WTC11 (cell line): ENCODE results near the gene PRKCB. TPM values are rescaled to one million over a fixed set of nuclear protein-coding genes. Genes with fewer than 3 reads are reported as not detected.

Source experiments
- ATAC-seq: fragments of 200-7000 bp; cut with Tn5 transposase; 2 replicates; pipeline ENCODE4 v1.10.0; 2021; ENCODE audit warnings: mild to moderate bottlenecking, moderate library complexity
- CTCF ChIA-PET: fragments of 300-600 bp; sonication (Branson Sonifier 250); formaldehyde crosslinking; loops from one replicate; lab custom pipeline; 2021; ENCODE audit warnings: antibody characterized with exemption; lab: Charles Lee
- POLR2A ChIA-PET: fragments of 350-600 bp; sonication (Branson Sonifier 250); formaldehyde crosslinking; loops from one replicate; lab custom pipeline; 2021; ENCODE audit warnings: antibody characterized with exemption; lab: Charles Lee
- DNase-seq: peaks from one replicate; pipeline ENCODE4 v3.0.0; 2021; ENCODE audit warnings: low spot score
- H3K27ac Mint-ChIP-seq: 2 replicates; pipeline ENCODE4 v1.8.0; 2021; ENCODE audit warnings: mixed read lengths
- H3K27me3 Mint-ChIP-seq: 2 replicates; pipeline ENCODE4 v1.8.0; 2021; ENCODE audit warnings: low read depth, mild to moderate bottlenecking, moderate library complexity, mixed read lengths
- H3K36me3 Mint-ChIP-seq: 2 replicates; pipeline ENCODE4 v1.8.0; 2021; ENCODE audit warnings: mixed read lengths
- H3K4me1 Mint-ChIP-seq: 2 replicates; pipeline ENCODE4 v1.8.0; 2022; ENCODE audit warnings: mixed read lengths
- H3K4me3 Mint-ChIP-seq: 2 replicates; pipeline ENCODE4 v1.8.0; 2021; ENCODE audit warnings: mild to moderate bottlenecking, moderate library complexity, mixed read lengths
- H3K9me3 Mint-ChIP-seq: 2 replicates; pipeline ENCODE4 v1.8.0; 2021; ENCODE audit warnings: mixed read lengths
- ATF1 ChIP-seq: sonication (generic); formaldehyde crosslinking; IDR thresholded peaks from 2 replicates; pipeline ENCODE4 v1.8.1; 2023; ENCODE audit warnings: mild to moderate bottlenecking, moderate library complexity, missing genetic modification reagents
- ATF6 ChIP-seq: sonication (generic); formaldehyde crosslinking; IDR thresholded peaks from 2 replicates; pipeline ENCODE4 v1.8.1; 2023; ENCODE audit warnings: mild to moderate bottlenecking, missing genetic modification reagents
- E2F5 ChIP-seq: sonication (generic); formaldehyde crosslinking; IDR thresholded peaks from 2 replicates; pipeline ENCODE4 v1.8.1; 2022; ENCODE audit warnings: mild to moderate bottlenecking, moderate library complexity, missing genetic modification reagents
- ESRRA ChIP-seq: sonication (generic); formaldehyde crosslinking; IDR thresholded peaks from 2 replicates; pipeline ENCODE4 v1.8.1; 2022; ENCODE audit warnings: mild to moderate bottlenecking, missing genetic modification reagents, borderline replicate concordance
- GABPB1 ChIP-seq: sonication (generic); formaldehyde crosslinking; IDR thresholded peaks from 2 replicates; pipeline ENCODE4 v1.8.1; 2023; ENCODE audit warnings: mild to moderate bottlenecking, missing genetic modification reagents
- GRHL2 ChIP-seq: fragments of 250-450 bp; sonication (Bioruptor Pico); IDR thresholded peaks from 2 replicates; pipeline ENCODE4 v1.8.0; 2022; ENCODE audit warnings: mild to moderate bottlenecking, moderate library complexity; ENCODE audit not compliant: insufficient replicate concordance, severe bottlenecking
- HMGA2 ChIP-seq: fragments of 250-450 bp; sonication (Bioruptor Pico); IDR thresholded peaks from 2 replicates; pipeline ENCODE4 v1.4.0; 2021; ENCODE audit warnings: mild to moderate bottlenecking, moderate library complexity
- HMGXB4 ChIP-seq: sonication (generic); formaldehyde crosslinking; IDR thresholded peaks from 2 replicates; pipeline ENCODE4 v1.8.1; 2023; ENCODE audit warnings: mild to moderate bottlenecking, moderate library complexity, missing genetic modification reagents
- MLX ChIP-seq: sonication (generic); formaldehyde crosslinking; IDR thresholded peaks from 2 replicates; pipeline ENCODE4 v1.8.1; 2023; ENCODE audit warnings: mild to moderate bottlenecking, missing genetic modification reagents, moderate library complexity
- OVOL2 ChIP-seq: fragments of 250-450 bp; sonication (Bioruptor Pico); IDR thresholded peaks from 2 replicates; pipeline ENCODE4 v1.9.0; 2021; ENCODE audit warnings: mild to moderate bottlenecking, borderline replicate concordance
- RORB ChIP-seq: fragments of 250-450 bp; sonication (Bioruptor Pico); IDR thresholded peaks from 2 replicates; pipeline ENCODE4 v1.9.0; 2021; ENCODE audit warnings: mild to moderate bottlenecking
- SMAD4 ChIP-seq: sonication (generic); formaldehyde crosslinking; IDR thresholded peaks from 2 replicates; pipeline ENCODE4 v1.8.0; 2022; ENCODE audit warnings: mild to moderate bottlenecking, missing genetic modification reagents
- SOX15 ChIP-seq: fragments of 250-450 bp; sonication (Bioruptor Pico); IDR thresholded peaks from 2 replicates; pipeline ENCODE4 v1.9.0; 2021; ENCODE audit warnings: mild to moderate bottlenecking
- TP53 ChIP-seq: sonication (generic); formaldehyde crosslinking; IDR thresholded peaks from 2 replicates; pipeline ENCODE4 v1.8.1; 2023; ENCODE audit warnings: mild to moderate bottlenecking, missing genetic modification reagents
- ZBTB21 ChIP-seq: sonication (generic); formaldehyde crosslinking; IDR thresholded peaks from 2 replicates; pipeline ENCODE4 v1.8.1; 2023; ENCODE audit warnings: mild to moderate bottlenecking, missing genetic modification reagents, borderline replicate concordance
- ZBTB43 ChIP-seq: sonication (generic); formaldehyde crosslinking; IDR thresholded peaks from 2 replicates; pipeline ENCODE4 v1.8.1; 2023; ENCODE audit warnings: mild to moderate bottlenecking, missing genetic modification reagents
- ZNF219 ChIP-seq: sonication (generic); formaldehyde crosslinking; IDR thresholded peaks from 2 replicates; pipeline ENCODE4 v1.8.0; 2023; ENCODE audit warnings: missing genetic modification reagents, mild to moderate bottlenecking, borderline replicate concordance
- ZNF232 ChIP-seq: sonication (generic); formaldehyde crosslinking; IDR thresholded peaks from 2 replicates; pipeline ENCODE4 v1.8.0; 2022; ENCODE audit warnings: mild to moderate bottlenecking, missing genetic modification reagents
- ZNF396 ChIP-seq: fragments of 250-450 bp; sonication (Bioruptor Pico); IDR thresholded peaks from 2 replicates; pipeline ENCODE4 v1.8.0; 2021; ENCODE audit warnings: mild to moderate bottlenecking, moderate library complexity, borderline replicate concordance
- ZNF416 ChIP-seq: fragments of 250-450 bp; sonication (Bioruptor Pico); IDR thresholded peaks from 2 replicates; pipeline ENCODE4 v1.9.0; 2021; ENCODE audit warnings: mild to moderate bottlenecking, inconsistent platforms
- total RNA-seq: library from RNA; stranded (reverse); gene quantifications from 3 replicates; pipeline ENCODE4 v1.2.3, GENCODE V29; 2021
- TF ChIP-seq, protein P1 (sequence below): sonication (generic); formaldehyde crosslinking; IDR thresholded peaks from 2 replicates; pipeline ENCODE4 v1.8.0; 2022; ENCODE audit warnings: mild to moderate bottlenecking, missing genetic modification reagents
- TF ChIP-seq, protein P2 (sequence below): sonication (generic); formaldehyde crosslinking; IDR thresholded peaks from 2 replicates; pipeline ENCODE4 v1.8.1; 2022; ENCODE audit warnings: mild to moderate bottlenecking, missing genetic modification reagents, moderate library complexity, borderline replicate concordance

The PRKCB gene
- total RNA-seq, 1 experiment from 2014 or later = 6.9 TPM

DNA sequence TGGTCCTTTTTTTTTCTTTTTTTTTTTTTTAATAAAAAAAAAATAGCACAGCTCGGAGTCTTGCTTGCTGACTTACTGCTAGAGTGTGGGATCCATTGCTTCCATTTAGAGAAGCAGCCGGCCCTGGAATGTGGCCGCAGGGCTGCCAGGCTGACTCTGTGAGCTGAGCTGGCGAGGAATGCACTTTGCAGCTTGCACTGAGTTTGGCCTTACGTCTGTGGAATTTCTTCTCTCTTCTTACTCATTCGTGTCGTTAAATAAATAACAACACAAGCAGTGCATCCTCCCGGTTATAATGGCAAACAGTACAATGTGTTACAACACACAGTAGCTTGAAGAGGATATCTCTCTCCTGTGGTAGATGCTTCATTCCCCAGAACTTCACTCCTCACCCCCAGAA, 69.2 kb downstream of the PRKCB start (continued):
- TF ChIP-seq ZBTB43 (CRISPR knock-in tag) (no peak), ZBTB21 (CRISPR knock-in tag) (no peak), HMGA2 (CRISPR knock-in tag) (no peak), ZNF396 (CRISPR knock-in tag) (no peak), ZNF219 (CRISPR knock-in tag) (no peak), SOX15 (CRISPR knock-in tag) (no peak)
- TF ChIP-seq, protein P1, sequence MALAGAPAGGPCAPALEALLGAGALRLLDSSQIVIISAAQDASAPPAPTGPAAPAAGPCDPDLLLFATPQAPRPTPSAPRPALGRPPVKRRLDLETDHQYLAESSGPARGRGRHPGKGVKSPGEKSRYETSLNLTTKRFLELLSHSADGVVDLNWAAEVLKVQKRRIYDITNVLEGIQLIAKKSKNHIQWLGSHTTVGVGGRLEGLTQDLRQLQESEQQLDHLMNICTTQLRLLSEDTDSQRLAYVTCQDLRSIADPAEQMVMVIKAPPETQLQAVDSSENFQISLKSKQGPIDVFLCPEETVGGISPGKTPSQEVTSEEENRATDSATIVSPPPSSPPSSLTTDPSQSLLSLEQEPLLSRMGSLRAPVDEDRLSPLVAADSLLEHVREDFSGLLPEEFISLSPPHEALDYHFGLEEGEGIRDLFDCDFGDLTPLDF (CRISPR knock-in tag) = no peak
- TF ChIP-seq, all 79 proteins: peak for 0

DNA sequence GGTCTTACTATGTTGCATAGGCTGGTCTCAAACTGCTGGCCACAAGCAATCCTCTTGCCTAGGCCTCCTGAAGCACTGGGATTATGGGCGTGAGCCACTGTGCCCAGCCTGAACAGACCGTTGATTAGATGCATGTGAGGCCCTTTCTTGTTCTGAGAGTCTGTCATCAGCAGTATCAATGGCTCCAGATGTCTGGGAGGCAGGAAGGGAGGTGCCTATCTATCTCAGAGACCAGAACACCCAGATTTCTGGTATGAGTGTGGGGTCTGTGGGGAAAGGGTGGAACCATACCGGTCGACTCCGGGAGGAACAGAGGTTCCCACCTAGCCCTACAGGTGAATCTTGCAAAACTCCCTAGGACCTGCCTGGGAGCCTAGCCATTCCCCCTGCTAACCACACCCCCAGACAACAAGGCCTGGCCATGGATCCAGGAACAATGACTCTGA, 71.7 kb downstream of the PRKCB start:
- H3K36me3 Mint-ChIP-seq = no peaks in the 10 kb centered on the region
- no peak for TF ChIP-seq GRHL2 (CRISPR knock-in tag)
- TF ChIP-seq, protein P2, sequence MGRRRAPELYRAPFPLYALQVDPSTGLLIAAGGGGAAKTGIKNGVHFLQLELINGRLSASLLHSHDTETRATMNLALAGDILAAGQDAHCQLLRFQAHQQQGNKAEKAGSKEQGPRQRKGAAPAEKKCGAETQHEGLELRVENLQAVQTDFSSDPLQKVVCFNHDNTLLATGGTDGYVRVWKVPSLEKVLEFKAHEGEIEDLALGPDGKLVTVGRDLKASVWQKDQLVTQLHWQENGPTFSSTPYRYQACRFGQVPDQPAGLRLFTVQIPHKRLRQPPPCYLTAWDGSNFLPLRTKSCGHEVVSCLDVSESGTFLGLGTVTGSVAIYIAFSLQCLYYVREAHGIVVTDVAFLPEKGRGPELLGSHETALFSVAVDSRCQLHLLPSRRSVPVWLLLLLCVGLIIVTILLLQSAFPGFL (CRISPR knock-in tag) = no peak
- no peak for TF ChIP-seq HMGXB4 (CRISPR knock-in tag)
- no peak for TF ChIP-seq OVOL2
- TF ChIP-seq ZNF232 = no peak
- TF ChIP-seq GABPB1 (CRISPR knock-in tag) = no peak
- TF ChIP-seq ATF6 (CRISPR knock-in tag) = no peak
- no peak for TF ChIP-seq E2F5 (CRISPR knock-in tag)
- TF ChIP-seq, all 79 proteins: peak for 0
- peak overlapping the region; percentile 15; the same call in 1 of the 2 replicates for H3K27ac Mint-ChIP-seq
- DNase-seq (no peak), ATAC-seq (peak; percentile 57)
- ChIA-PET POLR2A (no interaction called here), CTCF (interaction anchor here (1.0 kb wide), 1 partner anchor 103 kb away, joined by 3 read pairs; no protein-coding TSS in a partner anchor)
- H3K27me3 Mint-ChIP-seq = no peaks in the 10 kb centered on the region
- no peak overlapping the region for H3K4me3 Mint-ChIP-seq
- no peaks in the 10 kb centered on the region for H3K9me3 Mint-ChIP-seq
- H3K4me1 Mint-ChIP-seq = peaks cover 24% of the 10 kb centered on the region

DNA sequence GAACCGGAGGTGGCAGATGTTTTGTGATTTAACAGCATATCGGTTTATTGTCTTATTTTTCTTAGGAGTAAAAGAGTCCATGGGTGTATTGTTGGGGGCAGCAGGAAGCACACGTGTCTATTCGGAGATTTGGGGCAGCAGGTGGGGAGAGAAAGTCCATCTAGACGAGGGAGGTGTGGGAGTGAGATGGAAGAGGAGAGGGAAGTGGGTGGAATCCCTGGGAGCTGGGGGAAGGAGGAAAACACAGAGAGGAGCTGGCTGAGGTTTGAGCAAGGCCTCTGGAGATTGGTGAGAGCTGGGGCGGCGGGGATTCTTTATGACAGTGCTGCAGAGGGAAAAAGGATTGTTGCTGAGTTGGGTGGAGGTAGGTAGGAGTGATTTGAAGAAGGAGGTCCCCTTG, 72.1 kb downstream of the PRKCB start:
- TF ChIP-seq SMAD4 (CRISPR knock-in tag) (no peak), ATF1 (CRISPR knock-in tag) (no peak), ZNF232 (no peak), ZNF416 (no peak), TP53 (CRISPR knock-in tag) (no peak), ZNF396 (CRISPR knock-in tag) (no peak), MLX (no peak), RORB (CRISPR knock-in tag) (no peak), ESRRA (no peak), ZNF219 (CRISPR knock-in tag) (no peak)
- TF ChIP-seq, all 79 proteins: peak for 0
- ChIA-PET CTCF (no interaction called here), POLR2A (no interaction called here)
- Mint-ChIP-seq H3K4me3 (no peak overlapping the region), H3K27ac (peak overlapping the region; percentile 15; the same call in 1 of the 2 replicates), H3K36me3 (no peaks in the 10 kb centered on the region), H3K27me3 (no peaks in the 10 kb centered on the region), H3K9me3 (no peaks in the 10 kb centered on the region), H3K4me1 (peaks cover 24% of the 10 kb centered on the region)
- ATAC-seq (no peak), DNase-seq (no peak)
